M059J (cell line): ENCODE results near the gene CR1. TPM values are rescaled to one million over a fixed set of nuclear protein-coding genes. Genes with fewer than 3 reads are reported as not detected.
"Not testable (repeated sequence)": the region's sequence is repeated elsewhere in the genome, so short reads cannot be mapped to it uniquely, and the experiment has no call there.

Experiments used
- DNase-seq: peaks from one replicate; pipeline ENCODE4 v3.0.0-alpha.2; 2012; ENCODE audit warnings: low read depth
- total RNA-seq: library from RNA; depleted of rRNA; stranded (reverse); fragments of >200 nt; shearing (Covaris generic); gene quantifications from 2 replicates; pipeline ENCODE4 v1.2.3, GENCODE V29; 2014

The CR1 gene
- total RNA-seq, 1 experiment from 2014 or later = not detected

DNA sequence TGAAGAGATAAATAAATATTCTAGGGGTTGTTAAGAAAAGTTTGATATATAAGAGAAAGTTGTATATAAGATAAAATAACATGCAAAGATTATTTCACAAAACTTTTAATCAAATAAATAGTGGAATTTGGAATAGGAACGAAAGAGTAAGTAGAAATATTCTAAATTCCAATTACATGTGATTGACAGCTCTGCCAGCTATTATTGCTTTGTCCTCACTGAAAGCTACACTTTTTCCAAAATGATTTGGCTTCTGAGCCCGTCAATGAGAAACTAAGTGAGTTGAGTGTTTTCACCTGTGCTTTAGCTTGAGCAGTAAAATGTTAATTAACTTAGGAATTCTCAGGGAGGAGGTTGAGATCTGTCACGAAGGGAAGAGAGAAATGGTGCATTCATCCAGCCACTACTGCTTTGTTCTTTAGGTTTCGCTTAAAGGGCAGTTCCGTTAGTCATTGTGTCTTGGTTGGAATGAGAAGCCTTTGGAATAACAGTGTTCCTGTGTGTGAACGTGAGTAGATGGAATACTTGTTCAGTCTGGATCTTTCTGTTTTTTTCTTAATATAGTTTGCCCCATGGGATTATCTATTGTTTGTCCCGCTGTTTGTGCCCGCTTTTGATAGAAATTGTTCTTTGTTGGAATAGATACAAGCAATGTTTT lies 85.7 kb downstream of the CR1 start:
- peak; percentile 7 for DNase-seq

DNA sequence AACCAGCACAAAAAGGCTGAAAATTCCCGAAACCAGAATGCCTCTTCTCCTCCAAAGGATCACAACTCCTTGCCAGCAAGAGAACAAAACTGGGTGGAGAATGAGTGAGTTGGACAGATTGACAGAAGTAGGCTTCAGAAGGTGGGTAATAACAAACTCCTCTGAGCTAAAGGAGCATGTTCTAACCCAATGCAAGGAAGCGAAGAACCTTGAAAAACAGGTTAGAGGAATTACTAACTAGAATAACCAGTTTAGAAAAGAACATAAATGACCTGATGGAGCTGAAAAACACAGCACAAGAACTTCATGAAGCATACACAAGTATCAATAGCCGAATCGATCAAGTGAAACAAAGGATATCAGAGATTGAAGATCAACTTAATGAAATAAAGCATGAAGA lies 93.5 kb downstream of the CR1 start:
- not testable (repeated sequence) for DNase-seq

DNA sequence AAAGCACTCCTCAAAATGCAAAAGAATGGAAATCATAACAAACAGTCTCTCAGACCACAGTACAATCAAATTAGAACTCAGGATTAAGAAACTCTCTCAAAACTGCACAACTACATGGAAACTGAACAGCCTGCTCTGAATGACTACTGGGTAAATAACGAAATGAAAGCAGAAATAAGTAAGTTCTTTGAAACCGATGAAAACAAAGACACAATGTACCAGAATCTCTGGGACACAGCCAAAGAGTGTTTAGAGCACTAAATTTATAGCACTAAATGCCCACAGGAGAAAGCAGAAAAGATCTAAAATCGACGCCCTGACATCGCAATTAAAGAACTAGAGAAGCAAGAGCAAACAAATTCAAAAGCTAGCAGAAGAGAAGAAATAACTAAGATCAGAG lies 95.2 kb downstream of the CR1 start:
- DNase-seq = not testable (repeated sequence)

DNA sequence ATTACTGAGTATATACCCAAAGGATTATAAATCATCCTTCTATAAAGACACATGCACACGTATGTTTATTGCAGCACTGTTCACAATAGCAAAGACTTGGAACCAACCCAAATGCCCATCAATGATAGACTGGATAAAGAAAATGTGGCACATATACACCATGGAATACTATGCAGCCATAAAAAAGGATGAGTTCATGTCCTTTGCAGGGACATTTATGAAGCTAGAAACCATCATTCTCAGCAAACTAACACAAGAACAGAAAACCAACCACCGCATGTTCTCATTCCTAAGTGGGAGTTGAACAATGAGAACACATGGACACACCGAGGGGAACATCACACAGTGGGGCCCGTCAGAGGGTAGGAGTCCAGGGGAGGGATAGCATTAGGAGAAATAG lies 98.1 kb downstream of the CR1 start:
- not testable (repeated sequence) for DNase-seq

DNA sequence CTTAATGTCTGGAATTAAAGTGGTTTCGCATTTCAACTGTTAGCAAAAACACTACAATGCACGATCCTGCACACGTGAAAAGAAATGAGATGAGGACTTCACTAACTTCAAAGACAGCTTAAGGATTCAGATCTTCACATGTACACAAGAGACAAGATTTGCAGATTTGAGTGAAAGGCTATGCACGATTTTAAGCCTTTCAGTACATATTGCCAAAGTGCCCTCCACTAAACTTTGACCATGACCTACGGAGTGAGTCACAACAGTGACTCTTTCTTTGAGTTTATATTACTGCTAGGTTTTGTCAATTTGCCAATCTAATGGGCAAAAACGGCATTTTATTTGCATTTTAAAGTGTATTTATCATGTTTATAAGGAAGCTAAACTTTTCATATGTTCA lies 107.8 kb downstream of the CR1 start:
- DNase-seq = peak; percentile 80

DNA sequence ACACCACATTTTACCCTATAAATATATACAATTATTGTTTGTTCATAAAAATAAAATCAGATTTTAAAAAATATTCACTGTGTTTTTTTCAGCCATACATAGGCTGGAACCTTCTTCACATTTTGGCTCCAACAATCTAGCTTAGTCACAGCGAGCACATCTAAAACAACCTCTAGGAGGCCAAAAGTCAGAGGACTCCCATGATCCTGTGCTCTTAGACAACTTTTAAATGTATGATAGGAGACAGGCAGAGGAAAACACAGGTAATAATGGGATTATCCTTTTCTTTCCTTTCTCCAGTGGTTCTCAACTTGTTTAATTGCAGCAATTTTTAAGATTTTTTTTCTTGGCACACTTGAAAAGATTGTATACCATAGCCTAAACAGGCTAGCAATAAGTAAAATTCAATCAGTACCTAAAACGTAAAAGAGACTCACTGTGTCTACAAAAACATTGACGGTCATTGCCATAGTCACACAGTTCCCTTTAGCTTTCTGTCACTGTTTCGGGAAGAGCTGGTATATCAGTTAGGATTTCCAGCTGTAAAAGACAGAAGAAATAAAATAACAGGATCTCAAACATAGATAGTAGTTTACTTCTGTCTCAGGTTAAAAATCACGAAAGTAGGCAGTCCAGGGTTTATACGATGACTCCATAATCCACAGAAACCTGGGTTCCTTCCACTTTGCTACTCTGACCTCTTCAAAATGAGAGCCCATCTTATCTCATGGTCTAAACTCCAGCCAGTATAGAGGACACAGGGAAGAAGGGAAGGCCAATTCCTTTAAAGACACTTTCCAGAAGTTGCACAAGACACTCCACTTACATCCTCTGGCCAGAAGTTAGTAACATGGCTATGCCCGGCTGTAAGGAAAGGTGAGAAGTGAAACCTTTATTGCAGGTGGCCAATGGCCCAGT lies 109.7 kb downstream of the CR1 start:
- DNase-seq = no peak

DNA sequence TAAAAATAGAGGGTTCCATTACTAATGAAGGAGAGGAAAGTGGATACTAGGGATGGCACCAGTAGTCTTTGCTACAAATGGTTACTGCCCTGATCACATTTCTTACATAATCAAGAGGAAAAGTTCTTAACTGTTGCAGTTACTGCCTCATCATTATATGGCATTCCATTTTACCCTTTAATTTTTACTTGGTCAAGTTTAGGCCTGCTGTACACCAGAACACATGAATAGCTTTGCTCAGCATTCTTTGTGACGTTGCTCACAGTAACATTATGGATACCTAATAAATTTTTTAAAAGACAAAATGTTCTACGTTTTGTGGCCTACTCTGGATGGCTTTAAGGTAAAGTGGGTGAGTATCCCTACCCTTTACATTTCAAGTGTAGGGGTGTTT lies 110.4 kb downstream of the CR1 start:
- no peak for DNase-seq

DNA sequence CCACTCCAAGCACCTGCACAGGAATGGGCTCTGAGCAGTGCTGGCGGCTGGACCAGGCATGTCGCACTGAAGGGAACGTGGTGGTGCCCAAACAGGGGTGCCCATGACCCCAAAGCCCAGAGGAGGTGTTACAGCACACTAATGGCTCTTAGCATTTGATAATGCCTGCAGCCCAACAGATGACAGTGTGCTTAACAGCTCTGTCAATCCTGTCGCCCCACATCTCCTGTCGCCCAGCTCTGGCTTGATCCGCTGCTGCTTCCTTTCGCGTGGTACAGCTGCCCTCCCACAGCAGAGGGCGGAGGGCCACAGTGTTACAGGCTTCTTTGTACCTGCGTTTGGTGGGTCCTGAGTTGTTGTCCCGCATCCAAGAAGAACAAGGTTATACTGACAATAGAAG lies 116.8 kb downstream of the CR1 start:
- no peak for DNase-seq

DNA sequence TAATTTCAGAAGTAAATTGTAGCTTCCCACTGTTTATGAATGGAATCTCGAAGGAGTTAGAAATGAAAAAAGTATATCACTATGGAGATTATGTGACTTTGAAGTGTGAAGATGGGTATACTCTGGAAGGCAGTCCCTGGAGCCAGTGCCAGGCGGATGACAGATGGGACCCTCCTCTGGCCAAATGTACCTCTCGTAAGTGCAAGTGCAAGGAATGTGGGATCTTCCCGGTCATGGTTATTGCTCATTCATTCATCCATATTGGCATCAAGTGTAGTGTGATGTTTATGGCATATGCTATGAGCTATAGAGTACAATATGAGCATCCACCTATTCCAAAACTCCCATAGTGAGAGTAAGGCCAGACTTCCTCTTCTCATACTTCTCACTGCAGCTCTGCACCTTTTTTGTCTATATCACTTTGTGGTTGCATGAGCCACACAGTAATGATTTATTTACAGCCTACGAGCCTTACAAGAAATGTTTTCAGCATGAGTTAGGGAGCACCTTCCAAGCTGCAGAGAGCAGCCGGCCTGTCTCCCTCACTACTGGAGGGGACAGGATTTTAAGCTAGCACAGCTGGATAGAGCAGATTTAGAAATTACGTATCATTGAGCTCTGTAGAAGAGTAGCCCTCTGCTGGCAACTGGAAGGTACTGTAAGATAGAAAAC lies 124.0 kb downstream of the CR1 start:
- DNase-seq = peak; percentile 63

DNA sequence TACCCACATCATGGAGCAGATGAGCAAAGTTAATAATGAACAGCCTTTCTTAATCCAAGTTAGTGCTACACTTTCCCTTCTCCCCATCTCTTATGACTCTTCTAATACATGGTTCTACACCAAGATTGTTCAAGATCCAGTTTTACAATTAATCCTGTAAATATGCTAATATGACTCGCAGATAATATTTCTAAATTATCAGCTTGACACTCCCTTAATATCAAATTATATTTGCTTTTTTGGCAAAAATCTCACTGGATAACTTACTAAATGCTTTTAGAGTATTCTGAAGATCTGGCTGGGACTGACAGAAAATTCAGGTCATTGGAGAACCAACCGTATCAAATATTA lies 124.6 kb downstream of the CR1 start:
- DNase-seq = no peak

DNA sequence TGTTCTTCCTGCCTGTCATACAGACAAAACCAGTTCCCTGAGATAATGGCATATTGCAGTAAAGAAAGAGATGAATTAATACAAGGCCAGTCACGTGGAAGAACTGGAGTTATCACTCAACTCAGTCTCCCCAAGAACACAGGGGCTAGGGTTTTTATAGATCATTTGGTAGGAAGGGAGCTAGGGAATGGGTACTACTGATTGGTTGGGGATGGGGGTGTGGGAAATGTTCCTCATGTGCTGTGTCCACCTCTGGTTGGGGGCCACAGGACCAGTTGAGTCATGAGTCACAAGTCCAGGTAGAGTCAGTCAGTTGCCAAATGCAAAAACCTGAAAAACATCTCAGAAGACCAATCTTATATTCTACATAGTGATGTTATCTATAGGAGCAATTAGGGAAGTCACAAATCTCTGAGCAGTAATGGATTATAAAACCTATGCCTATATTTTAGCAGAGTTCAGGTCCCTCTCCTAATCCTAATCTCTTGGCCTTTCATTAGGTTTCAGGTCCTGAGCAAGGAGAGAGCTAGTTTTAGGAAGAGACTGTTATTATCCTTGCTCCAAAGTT lies 129.6 kb downstream of the CR1 start:
- not testable (repeated sequence) for DNase-seq

DNA sequence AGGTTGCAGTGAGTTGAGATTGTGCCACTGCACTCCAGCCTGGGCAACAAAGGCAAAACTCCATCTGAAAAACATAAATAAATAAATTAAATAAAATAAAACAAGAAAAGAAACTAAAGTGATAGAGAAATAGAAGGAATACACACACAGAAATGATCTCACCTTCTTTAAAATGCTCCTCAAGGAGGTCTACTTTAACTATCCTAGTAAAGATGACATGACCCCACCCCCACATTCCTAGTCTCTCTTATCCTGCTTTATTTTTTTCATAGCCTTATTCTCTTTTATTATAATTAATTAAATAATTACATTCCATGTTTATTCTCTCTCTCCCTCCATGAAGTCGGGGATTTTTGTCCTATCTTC lies 131.0 kb downstream of the CR1 start:
- DNase-seq = no peak

DNA sequence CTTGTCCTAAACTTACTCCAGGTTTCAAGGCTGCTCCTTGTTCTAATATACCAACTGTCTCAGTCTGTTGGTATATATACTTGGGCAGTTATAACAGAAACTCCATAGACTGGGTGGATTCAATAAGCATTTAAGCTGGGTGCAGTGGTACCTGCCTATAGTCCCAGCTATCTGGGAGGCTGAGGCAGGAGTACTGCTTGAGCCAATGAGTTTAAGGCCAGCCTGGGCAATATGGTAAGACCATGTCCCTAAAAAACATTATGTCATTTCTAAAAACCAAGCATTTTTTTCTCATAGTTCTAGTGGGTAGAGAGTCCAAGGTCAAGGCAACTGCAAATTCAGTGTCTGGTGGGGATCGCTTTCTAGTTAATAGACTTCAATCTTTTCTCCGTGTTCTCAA lies 131.5 kb downstream of the CR1 start:
- DNase-seq = no peak

DNA sequence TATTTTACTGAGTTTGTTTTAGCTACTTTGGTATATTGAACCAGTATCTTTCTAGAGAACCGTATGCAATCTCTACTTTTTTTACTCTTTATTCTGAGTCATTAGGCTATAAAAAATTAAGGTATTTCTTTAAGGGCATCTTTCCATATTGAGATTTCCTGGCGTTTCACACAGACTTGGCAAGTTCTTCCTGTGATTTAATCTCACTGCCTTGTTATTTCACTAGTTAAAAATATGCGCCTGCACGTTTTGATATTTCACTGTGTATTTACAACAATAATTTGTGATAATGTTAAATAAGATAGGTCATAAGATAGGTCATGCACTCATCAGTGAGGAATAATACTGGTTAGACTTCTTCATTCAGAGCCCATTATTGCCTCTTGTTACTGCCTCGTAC lies 132.8 kb downstream of the CR1 start:
- DNase-seq = no peak

DNA sequence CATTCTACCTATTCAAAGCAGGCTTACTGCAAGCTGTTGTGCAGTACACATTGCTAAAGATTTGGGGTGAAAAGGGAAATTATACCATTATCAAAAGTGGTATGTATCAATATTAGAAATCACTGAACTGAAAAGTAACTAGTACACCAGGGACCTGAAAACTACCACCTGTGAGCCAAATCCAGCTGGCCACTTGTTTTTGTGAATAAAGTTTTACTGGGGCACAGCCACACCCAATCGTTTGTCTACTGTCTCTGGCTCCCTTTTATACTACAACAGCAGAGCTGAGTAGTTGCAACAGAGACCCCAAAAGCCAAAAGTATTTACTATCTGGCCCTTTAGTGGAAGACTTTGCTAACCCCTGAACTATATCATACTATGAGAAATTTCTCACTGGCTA lies 135.2 kb downstream of the CR1 start:
- no peak for DNase-seq

DNA sequence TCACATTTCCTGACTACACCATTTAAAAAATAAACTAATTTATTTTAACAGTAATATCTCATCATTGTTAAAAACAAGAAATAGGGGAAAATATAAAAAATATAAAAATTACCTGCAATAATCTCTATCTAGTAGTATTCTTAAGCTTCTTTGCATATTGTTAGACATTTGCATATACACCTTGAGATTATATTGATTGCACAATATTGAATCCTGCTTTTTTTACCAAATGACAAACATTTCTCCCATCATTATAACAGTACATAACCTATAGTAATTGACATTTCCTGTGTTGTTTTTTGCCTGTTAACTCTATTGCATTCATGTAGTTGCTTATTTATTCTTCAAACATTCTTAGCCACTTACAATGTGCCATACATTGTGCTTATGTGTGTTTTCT lies 137.3 kb downstream of the CR1 start:
- no peak for DNase-seq

DNA sequence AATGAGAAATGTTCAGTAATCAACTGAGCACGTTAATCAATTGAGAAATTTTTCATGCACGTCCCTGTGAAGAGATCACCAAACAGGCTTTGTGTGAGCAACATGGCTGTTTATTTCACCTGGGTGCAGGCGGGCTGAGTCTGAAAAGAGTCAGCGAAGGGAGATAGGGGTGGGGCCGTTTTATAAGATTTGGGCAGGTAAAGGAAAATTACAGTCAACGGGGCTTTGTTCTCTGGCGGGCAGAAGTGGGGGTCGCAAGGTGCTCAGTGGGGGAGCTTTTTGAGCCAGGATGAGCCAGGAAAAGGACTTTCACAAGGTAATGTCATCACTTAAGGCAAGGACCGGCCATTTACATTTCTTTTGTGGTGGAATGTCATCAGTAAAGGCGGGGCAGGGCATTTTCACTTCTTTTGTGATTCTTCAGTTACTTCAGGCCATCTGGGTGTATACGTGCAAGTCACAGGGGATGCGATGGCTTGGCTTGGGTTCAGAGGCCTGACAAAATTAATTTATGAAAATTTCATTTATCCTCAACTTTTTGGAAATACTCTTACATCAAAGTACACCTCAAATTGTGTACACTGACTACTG lies 137.8 kb downstream of the CR1 start:
- not testable (repeated sequence) for DNase-seq

DNA sequence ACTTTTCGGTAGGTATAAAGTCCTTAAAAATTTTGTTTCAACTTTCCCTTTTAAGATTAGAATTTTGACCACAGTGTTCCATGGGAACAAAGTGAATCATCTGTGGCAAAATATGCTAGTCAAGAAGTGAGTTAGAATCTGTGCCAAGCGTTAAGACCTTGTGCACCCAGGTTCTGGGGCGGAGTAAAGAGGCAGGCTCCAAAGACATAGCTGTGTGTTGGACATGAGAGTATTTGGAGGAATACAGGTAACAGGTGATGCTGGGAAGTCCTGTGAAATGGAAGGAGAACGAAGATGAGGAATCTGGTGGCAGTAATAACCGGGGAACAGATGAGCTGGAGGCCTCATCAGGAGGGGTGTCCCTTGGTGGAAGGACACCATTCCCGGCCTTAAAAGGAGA lies 138.3 kb downstream of the CR1 start:
- not testable (repeated sequence) for DNase-seq

DNA sequence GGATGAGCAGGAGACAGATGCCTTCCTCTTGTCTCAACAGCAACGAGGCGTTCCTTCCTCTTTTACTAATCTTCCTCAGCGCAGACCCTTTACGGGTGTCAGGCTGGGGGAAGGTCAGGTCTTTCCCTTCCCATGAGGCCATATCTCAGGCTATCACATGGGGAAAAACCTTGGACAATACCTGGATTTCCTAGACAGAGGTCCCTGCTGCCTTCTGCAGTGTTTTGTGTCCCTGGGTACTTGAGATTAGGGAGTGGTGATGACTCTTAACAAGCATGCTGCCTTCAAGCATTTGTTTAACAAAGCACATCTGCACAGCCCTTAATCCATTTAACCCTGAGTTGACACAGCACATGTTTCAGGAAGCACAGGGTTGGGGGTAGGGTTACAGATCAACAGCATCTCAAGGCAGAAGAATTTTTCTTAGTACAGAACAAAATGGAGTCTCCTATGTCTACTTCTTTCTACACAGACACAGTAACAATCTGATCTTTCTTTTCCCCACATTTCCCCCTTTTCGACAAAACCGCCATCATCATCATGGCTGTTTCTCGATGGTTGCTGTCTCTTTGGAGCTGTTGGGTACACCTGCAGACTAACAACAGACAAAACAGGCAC lies 139.7 kb downstream of the CR1 start:
- not testable (repeated sequence) for DNase-seq

DNA sequence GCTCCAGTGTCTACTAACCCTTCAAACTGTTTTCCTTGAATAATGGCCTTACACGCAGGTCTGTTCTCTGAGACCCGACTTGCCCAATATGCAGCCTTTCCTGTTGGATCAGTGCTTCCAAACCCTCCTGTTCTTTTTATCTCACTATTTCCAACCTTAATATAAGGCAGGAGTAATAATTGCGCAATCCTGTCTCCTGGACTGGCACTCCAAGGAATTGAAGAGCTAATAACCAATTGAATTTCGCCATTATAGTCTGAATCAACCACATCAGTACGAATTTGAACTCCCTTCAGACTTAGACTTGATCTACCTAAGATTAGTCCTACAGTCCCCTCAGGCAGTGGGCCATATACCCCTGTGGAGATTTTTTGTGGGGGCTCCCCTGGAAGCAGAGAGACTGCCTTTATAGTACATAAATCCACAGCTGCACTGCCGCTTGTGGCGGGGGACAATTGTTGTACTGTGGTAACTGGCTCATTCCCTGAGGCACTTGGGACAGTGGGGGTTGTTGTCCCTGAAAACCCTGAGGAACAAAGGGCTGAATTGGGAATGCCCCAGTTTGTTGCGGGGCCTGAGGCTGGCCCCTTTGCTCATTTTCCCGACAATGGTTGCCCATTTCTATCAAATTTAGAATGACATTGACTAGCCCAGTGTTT lies 142.7 kb downstream of the CR1 start:
- DNase-seq = not testable (repeated sequence)

DNA sequence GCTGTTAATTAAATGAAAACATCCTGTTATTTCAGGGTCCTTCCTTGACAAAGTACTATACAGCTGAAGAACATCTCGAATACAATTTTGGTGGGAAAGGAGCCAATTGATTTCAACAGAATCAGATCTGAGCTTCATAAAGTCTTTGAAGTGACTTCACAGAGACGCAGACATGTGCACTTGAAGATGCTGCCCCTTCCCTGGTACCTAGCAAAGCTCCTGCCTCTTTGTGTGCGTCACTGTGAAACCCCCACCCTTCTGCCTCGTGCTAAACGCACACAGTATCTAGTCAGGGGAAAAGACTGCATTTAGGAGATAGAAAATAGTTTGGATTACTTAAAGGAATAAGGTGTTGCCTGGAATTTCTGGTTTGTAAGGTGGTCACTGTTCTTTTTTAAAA lies 143.4 kb downstream of the CR1 start:
- not testable (repeated sequence) for DNase-seq
